WTC11 (cell line): Measurements from ENCODE around the gene TMEM50B. TPM values are rescaled to one million over a fixed set of nuclear protein-coding genes. Genes with fewer than 3 reads are reported as not detected.

Source experiments
- ATAC-seq: fragments of 200-7000 bp; cut with Tn5 transposase; 2 replicates; pipeline ENCODE4 v1.10.0; 2021; ENCODE audit warnings: mild to moderate bottlenecking, moderate library complexity
- CTCF ChIA-PET: fragments of 300-600 bp; sonication (Branson Sonifier 250); formaldehyde crosslinking; loops from one replicate; lab custom pipeline; 2021; ENCODE audit warnings: antibody characterized with exemption; lab: Charles Lee
- POLR2A ChIA-PET: fragments of 350-600 bp; sonication (Branson Sonifier 250); formaldehyde crosslinking; loops from one replicate; lab custom pipeline; 2021; ENCODE audit warnings: antibody characterized with exemption; lab: Charles Lee
- DNase-seq: peaks from one replicate; pipeline ENCODE4 v3.0.0; 2021; ENCODE audit warnings: low spot score
- H3K27ac Mint-ChIP-seq: 2 replicates; pipeline ENCODE4 v1.8.0; 2021; ENCODE audit warnings: mixed read lengths
- H3K27me3 Mint-ChIP-seq: 2 replicates; pipeline ENCODE4 v1.8.0; 2021; ENCODE audit warnings: low read depth, mild to moderate bottlenecking, moderate library complexity, mixed read lengths
- H3K36me3 Mint-ChIP-seq: 2 replicates; pipeline ENCODE4 v1.8.0; 2021; ENCODE audit warnings: mixed read lengths
- H3K4me1 Mint-ChIP-seq: 2 replicates; pipeline ENCODE4 v1.8.0; 2022; ENCODE audit warnings: mixed read lengths
- H3K4me3 Mint-ChIP-seq: 2 replicates; pipeline ENCODE4 v1.8.0; 2021; ENCODE audit warnings: mild to moderate bottlenecking, moderate library complexity, mixed read lengths
- H3K9me3 Mint-ChIP-seq: 2 replicates; pipeline ENCODE4 v1.8.0; 2021; ENCODE audit warnings: mixed read lengths
- ATF1 ChIP-seq: sonication (generic); formaldehyde crosslinking; IDR thresholded peaks from 2 replicates; pipeline ENCODE4 v1.8.1; 2023; ENCODE audit warnings: mild to moderate bottlenecking, moderate library complexity, missing genetic modification reagents
- CBFB ChIP-seq: sonication (generic); formaldehyde crosslinking; IDR thresholded peaks from 2 replicates; pipeline ENCODE4 v1.8.1; 2022; ENCODE audit warnings: mild to moderate bottlenecking, low read depth, missing genetic modification reagents
- FOXP1 ChIP-seq: sonication (generic); formaldehyde crosslinking; IDR thresholded peaks from 2 replicates; pipeline ENCODE4 v1.8.0; 2022; ENCODE audit warnings: missing genetic modification reagents, mild to moderate bottlenecking, moderate library complexity, borderline replicate concordance
- GRHL2 ChIP-seq: fragments of 250-450 bp; sonication (Bioruptor Pico); IDR thresholded peaks from 2 replicates; pipeline ENCODE4 v1.8.0; 2022; ENCODE audit warnings: mild to moderate bottlenecking, moderate library complexity; ENCODE audit not compliant: insufficient replicate concordance, severe bottlenecking
- MXD4 ChIP-seq: fragments of 250-450 bp; sonication (Bioruptor Pico); IDR thresholded peaks from 2 replicates; pipeline ENCODE4 v1.8.0; 2021; ENCODE audit warnings: mild to moderate bottlenecking, moderate library complexity, borderline replicate concordance
- MYBL2 ChIP-seq: sonication (generic); formaldehyde crosslinking; IDR thresholded peaks from 2 replicates; pipeline ENCODE4 v1.8.1; 2023; ENCODE audit warnings: mild to moderate bottlenecking, moderate library complexity, missing genetic modification reagents
- NR2C2 ChIP-seq: sonication (generic); formaldehyde crosslinking; IDR thresholded peaks from 2 replicates; pipeline ENCODE4 v1.8.0; 2022; ENCODE audit warnings: mild to moderate bottlenecking, missing genetic modification reagents
- RELA ChIP-seq: sonication (generic); formaldehyde crosslinking; IDR thresholded peaks from 2 replicates; pipeline ENCODE4 v1.8.1; 2022; ENCODE audit warnings: missing genetic modification reagents, mild to moderate bottlenecking, borderline replicate concordance
- SMAD4 ChIP-seq: sonication (generic); formaldehyde crosslinking; IDR thresholded peaks from 2 replicates; pipeline ENCODE4 v1.8.0; 2022; ENCODE audit warnings: mild to moderate bottlenecking, missing genetic modification reagents
- ZNF121 ChIP-seq: sonication (generic); formaldehyde crosslinking; IDR thresholded peaks from 2 replicates; pipeline ENCODE4 v1.8.0; 2023; ENCODE audit warnings: missing genetic modification reagents
- ZNF138 ChIP-seq: sonication (generic); formaldehyde crosslinking; conservative IDR thresholded peaks from 2 replicates; pipeline ENCODE4 v1.8.1; 2022; ENCODE audit warnings: mild to moderate bottlenecking, moderate library complexity, missing genetic modification reagents
- ZNF317 ChIP-seq: sonication (generic); formaldehyde crosslinking; IDR thresholded peaks from 2 replicates; pipeline ENCODE4 v1.8.1; 2023; ENCODE audit warnings: low read depth, mild to moderate bottlenecking, moderate library complexity, missing genetic modification reagents, borderline replicate concordance
- ZNF423 ChIP-seq: fragments of 250-450 bp; sonication (Bioruptor Pico); IDR thresholded peaks from 2 replicates; pipeline ENCODE4 v2.1.2; 2022; ENCODE audit warnings: mild to moderate bottlenecking, moderate library complexity
- total RNA-seq: library from RNA; stranded (reverse); gene quantifications from 3 replicates; pipeline ENCODE4 v1.2.3, GENCODE V29; 2021
- TF ChIP-seq, protein P1 (sequence below): fragments of 250-450 bp; sonication (Bioruptor Pico); conservative IDR thresholded peaks from 2 replicates; pipeline ENCODE4 v1.9.0; 2021; ENCODE audit warnings: mild to moderate bottlenecking
- TF ChIP-seq, protein P2 (sequence below): sonication (generic); formaldehyde crosslinking; IDR thresholded peaks from 2 replicates; pipeline ENCODE4 v1.8.0; 2022; ENCODE audit warnings: mild to moderate bottlenecking, missing genetic modification reagents
- TF ChIP-seq, protein P3 (sequence below): sonication (generic); formaldehyde crosslinking; IDR thresholded peaks from 2 replicates; pipeline ENCODE4 v1.8.0; 2022; ENCODE audit warnings: missing genetic modification reagents
- TF ChIP-seq, protein P4 (sequence below): sonication (generic); formaldehyde crosslinking; IDR thresholded peaks from 2 replicates; pipeline ENCODE4 v1.8.0; 2023; ENCODE audit warnings: missing genetic modification reagents, mild to moderate bottlenecking, borderline replicate concordance
- TF ChIP-seq, protein P5 (sequence below): sonication (generic); formaldehyde crosslinking; IDR thresholded peaks from 2 replicates; pipeline ENCODE4 v1.8.0; 2022; ENCODE audit warnings: mild to moderate bottlenecking, missing genetic modification reagents
- TF ChIP-seq, protein P6 (sequence below): fragments of 250-450 bp; sonication (Bioruptor Pico); IDR thresholded peaks from 2 replicates; pipeline ENCODE4 v1.9.0; 2021; ENCODE audit warnings: mild to moderate bottlenecking

Gene TMEM50B
- total RNA-seq, 1 experiment from 2014 or later: 25.4 TPM

DNA sequence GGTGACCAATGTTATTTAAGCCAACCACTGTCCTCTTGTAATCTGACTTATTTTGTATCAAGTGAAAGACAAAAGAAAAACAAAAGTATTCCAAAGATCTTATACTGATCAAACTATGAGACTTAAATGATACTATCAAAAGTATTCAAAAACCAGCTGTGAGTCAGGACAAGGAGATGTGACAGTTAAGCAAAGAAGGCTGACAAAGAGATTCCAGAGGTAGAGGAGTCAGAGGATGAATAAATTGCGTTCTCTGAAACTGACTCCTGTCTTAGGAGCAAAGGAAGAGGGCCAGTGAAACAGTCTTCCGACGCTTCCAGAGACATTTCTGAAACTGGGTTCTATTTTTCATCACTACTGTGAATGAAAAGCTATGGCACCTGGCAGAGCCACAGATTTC is 20.9 kb downstream of the TMEM50B start (continued):
- no peak for TF ChIP-seq NR2C2
- TF ChIP-seq FOXP1 (CRISPR knock-in tag): no peak
- TF ChIP-seq SMAD4 (CRISPR knock-in tag): no peak
- TF ChIP-seq CBFB (CRISPR knock-in tag): no peak

DNA sequence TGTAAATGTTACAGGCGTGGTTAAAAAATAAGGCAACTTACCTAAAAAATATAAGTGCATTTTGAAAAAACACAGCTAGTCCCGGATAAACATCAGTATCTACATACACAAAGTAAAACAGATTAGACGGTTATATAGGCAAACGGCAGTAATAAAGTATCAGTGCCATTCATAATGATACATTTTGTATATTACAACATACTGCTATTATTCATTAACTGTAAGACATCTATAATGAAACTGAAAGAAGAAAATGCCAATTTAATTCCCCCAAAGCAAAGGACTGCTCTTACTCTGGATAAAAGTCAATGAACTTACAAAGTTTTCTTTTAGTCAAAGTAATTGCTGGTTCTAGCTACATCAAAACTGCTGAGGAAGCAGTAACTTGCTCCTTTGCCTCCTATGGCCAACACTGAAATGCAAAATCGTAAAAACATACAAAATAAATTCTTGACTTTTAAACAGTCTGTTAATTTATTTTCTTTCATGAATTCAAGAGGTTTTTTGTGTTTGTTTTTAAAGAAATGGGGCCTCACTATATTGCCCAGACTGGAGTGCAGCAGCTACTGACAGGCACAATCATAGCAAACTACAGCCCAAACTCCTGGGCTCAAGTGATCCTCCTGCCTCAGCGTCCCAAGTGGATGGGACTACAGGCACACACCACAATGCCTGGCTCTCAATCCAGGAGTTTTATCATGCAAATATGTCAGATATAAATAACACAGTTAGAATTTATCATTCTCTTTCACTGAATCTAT is 23.9 kb downstream of the TMEM50B start:
- ATAC-seq (no peak), DNase-seq (no peak)
- peak overlapping the region; percentile 2; the same call in 1 of the 2 replicates for H3K27ac Mint-ChIP-seq
- H3K36me3 Mint-ChIP-seq: peaks cover 2% of the 10 kb centered on the region; the same call in 1 of the 2 replicates
- H3K4me3 Mint-ChIP-seq: no peak overlapping the region
- no peaks in the 10 kb centered on the region for H3K27me3 Mint-ChIP-seq
- ChIA-PET CTCF (interaction anchor here (0.7 to 1.7 kb wide), 2 partner anchors 11 to 24 kb away, joined by 3 to 5 read pairs; partner anchors contain the start of gene TMEM50B), POLR2A (no interaction called here)
- TF ChIP-seq ZNF121 (CRISPR knock-in tag) (peak; percentile 80), ZNF138 (CRISPR knock-in tag) (no peak), ZNF423 (CRISPR knock-in tag) (no peak)
- TF ChIP-seq, protein P1, sequence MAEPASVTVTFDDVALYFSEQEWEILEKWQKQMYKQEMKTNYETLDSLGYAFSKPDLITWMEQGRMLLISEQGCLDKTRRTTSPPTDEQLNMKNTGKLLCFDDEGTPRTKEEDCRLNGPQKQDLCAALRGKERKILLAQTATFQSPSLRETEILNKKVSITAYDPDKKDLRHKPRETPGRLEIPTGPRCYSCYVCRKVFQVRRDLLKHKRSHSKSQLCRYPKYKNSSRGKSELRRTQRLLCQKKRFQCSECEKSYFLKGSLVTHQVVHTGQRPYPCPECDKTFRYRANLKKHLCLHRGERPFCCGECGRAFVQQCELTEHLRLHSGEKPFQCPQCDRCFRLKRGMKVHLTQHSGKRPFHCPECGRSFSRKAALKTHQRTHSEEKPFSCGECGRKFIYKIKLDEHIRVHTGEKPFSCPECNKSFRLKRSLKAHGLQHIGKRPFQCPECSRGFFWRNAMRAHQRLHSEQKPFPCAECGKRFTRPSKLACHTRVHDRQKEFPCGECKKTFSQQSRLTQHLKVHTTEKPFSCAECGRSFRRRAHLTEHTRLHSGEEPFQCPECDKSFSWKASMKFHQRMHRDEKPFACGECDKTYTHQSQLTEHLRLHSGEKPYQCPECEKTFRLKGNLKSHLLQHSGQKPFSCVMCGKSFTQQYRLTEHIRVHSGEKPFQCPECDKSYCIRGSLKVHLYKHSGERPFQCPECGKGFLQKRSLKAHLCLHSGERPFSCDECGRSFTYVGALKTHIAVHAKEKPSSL (CRISPR knock-in tag): no peak
- H3K4me1 Mint-ChIP-seq: peaks cover 13% of the 10 kb centered on the region
- H3K9me3 Mint-ChIP-seq: no peaks in the 10 kb centered on the region

DNA sequence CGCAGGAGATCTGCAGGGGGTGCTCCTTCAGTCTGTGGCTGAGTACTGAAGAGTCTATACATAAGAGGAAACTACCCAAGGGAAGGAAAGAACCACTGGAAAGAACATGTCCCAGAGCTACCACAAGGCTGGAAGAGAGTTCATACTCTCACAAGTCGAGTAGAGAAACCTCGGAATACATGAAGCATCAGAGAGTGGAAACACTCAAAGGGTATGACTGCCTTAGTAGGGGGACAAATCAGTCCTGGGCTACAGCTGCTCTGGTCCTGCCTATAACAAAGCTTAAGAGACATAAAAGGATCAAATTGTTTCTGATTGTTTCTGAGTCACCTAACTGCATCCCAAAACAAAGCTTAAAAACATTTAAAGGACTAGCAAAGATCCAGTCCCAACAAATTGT is 27.4 kb downstream of the TMEM50B start:
- ATAC-seq: no peak
- H3K4me1 Mint-ChIP-seq: peaks cover 6% of the 10 kb centered on the region
- no peaks in the 10 kb centered on the region for H3K27me3 Mint-ChIP-seq
- ChIA-PET CTCF (interaction anchor here (0.9 to 1.6 kb wide), 3 partner anchors 27 to 253 kb away, joined by 4 to 7 read pairs (median 4); partner anchors contain the start of gene TMEM50B), POLR2A (no interaction called here)
- DNase-seq: no peak
- H3K9me3 Mint-ChIP-seq: no peaks in the 10 kb centered on the region
- no peak overlapping the region for H3K27ac Mint-ChIP-seq
- H3K36me3 Mint-ChIP-seq: peaks cover 3% of the 10 kb centered on the region; the same call in 1 of the 2 replicates
- H3K4me3 Mint-ChIP-seq: no peak overlapping the region
- TF ChIP-seq, protein P2, sequence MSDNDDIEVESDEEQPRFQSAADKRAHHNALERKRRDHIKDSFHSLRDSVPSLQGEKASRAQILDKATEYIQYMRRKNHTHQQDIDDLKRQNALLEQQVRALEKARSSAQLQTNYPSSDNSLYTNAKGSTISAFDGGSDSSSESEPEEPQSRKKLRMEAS (CRISPR knock-in tag): no peak
- TF ChIP-seq ATF1 (CRISPR knock-in tag): no peak
- TF ChIP-seq, protein P3, sequence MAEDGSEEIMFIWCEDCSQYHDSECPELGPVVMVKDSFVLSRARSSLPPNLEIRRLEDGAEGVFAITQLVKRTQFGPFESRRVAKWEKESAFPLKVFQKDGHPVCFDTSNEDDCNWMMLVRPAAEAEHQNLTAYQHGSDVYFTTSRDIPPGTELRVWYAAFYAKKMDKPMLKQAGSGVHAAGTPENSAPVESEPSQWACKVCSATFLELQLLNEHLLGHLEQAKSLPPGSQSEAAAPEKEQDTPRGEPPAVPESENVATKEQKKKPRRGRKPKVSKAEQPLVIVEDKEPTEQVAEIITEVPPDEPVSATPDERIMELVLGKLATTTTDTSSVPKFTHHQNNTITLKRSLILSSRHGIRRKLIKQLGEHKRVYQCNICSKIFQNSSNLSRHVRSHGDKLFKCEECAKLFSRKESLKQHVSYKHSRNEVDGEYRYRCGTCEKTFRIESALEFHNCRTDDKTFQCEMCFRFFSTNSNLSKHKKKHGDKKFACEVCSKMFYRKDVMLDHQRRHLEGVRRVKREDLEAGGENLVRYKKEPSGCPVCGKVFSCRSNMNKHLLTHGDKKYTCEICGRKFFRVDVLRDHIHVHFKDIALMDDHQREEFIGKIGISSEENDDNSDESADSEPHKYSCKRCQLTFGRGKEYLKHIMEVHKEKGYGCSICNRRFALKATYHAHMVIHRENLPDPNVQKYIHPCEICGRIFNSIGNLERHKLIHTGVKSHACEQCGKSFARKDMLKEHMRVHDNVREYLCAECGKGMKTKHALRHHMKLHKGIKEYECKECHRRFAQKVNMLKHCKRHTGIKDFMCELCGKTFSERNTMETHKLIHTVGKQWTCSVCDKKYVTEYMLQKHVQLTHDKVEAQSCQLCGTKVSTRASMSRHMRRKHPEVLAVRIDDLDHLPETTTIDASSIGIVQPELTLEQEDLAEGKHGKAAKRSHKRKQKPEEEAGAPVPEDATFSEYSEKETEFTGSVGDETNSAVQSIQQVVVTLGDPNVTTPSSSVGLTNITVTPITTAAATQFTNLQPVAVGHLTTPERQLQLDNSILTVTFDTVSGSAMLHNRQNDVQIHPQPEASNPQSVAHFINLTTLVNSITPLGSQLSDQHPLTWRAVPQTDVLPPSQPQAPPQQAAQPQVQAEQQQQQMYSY: no peak
- no peak for TF ChIP-seq GRHL2 (CRISPR knock-in tag)
- TF ChIP-seq, protein P4, sequence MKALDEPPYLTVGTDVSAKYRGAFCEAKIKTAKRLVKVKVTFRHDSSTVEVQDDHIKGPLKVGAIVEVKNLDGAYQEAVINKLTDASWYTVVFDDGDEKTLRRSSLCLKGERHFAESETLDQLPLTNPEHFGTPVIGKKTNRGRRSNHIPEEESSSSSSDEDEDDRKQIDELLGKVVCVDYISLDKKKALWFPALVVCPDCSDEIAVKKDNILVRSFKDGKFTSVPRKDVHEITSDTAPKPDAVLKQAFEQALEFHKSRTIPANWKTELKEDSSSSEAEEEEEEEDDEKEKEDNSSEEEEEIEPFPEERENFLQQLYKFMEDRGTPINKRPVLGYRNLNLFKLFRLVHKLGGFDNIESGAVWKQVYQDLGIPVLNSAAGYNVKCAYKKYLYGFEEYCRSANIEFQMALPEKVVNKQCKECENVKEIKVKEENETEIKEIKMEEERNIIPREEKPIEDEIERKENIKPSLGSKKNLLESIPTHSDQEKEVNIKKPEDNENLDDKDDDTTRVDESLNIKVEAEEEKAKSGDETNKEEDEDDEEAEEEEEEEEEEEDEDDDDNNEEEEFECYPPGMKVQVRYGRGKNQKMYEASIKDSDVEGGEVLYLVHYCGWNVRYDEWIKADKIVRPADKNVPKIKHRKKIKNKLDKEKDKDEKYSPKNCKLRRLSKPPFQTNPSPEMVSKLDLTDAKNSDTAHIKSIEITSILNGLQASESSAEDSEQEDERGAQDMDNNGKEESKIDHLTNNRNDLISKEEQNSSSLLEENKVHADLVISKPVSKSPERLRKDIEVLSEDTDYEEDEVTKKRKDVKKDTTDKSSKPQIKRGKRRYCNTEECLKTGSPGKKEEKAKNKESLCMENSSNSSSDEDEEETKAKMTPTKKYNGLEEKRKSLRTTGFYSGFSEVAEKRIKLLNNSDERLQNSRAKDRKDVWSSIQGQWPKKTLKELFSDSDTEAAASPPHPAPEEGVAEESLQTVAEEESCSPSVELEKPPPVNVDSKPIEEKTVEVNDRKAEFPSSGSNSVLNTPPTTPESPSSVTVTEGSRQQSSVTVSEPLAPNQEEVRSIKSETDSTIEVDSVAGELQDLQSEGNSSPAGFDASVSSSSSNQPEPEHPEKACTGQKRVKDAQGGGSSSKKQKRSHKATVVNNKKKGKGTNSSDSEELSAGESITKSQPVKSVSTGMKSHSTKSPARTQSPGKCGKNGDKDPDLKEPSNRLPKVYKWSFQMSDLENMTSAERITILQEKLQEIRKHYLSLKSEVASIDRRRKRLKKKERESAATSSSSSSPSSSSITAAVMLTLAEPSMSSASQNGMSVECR (CRISPR knock-in tag): no peak
- TF ChIP-seq, protein P5, sequence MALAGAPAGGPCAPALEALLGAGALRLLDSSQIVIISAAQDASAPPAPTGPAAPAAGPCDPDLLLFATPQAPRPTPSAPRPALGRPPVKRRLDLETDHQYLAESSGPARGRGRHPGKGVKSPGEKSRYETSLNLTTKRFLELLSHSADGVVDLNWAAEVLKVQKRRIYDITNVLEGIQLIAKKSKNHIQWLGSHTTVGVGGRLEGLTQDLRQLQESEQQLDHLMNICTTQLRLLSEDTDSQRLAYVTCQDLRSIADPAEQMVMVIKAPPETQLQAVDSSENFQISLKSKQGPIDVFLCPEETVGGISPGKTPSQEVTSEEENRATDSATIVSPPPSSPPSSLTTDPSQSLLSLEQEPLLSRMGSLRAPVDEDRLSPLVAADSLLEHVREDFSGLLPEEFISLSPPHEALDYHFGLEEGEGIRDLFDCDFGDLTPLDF: no peak
- no peak for TF ChIP-seq MYBL2 (CRISPR knock-in tag)
- TF ChIP-seq, protein P6, sequence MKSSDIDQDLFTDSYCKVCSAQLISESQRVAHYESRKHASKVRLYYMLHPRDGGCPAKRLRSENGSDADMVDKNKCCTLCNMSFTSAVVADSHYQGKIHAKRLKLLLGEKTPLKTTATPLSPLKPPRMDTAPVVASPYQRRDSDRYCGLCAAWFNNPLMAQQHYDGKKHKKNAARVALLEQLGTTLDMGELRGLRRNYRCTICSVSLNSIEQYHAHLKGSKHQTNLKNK: no peak
- TF ChIP-seq MXD4 (CRISPR knock-in tag): no peak
- no peak for TF ChIP-seq RELA (CRISPR knock-in tag)
- TF ChIP-seq NR2C2: no peak
- TF ChIP-seq ZNF317: no peak
